ENCODE results near the gene DENND1A.

DENND1A gene

DNA sequence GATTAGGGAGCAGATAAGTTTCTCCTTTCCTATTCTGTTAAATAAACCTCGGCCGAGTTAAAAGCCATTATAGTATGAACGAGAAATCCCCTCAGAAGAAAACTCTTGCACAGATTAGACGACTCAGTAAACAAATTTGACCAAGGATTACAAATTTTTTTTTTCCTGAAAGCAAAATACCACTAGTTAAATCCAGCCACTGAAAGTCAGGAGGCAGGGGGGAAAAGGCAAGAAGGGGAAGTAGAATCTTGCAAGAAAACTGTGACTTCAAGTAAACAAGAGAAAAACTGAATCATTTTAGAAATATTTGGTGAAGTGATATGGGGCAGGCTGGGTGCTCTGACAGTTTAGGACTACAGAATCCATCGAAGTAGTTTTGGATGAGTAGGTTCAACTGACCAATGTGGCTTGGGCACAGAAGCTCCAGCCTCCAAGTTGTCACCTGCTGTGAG lies 251.0 kb downstream of the DENND1A start:
- DNase-seq = no peak

DNA sequence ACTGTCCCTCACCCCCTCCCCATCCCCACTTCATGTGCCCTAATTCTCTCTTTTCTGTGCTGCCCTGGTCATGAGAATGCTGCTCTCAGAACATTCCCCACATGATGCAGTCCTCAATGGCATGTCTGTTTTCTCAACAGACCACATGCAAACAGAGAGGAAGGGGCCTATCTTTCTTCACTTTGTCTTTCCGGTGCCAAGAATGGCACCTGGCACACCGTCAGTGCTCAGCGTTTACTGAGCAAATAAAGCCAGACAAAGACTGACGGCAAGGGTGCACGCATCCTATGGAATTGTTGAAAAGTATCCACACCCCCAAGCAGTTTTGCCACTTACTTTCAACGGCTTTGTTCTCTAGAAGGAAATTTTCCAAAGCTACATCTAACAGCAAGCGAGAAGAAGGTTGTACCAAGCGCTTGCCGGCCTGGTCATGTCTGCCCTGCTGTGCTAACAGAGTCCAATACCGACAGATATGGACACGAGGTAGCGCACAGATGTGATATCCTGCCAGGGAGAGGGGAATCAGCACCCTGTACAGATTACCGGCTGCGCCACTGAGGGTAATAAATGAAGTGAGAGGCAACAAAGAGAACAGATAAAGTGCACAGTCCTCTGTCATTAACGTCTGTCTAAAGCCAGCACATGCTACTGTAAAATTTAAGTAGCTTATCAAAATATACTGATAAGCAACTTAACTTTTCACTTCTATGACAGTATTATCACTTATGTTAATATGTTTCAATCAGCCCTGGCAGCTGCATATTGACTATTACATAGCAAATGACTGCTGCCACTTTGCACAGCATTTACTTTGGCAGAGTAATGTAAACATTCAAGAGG lies 251.7 kb downstream of the DENND1A start:
- DNase-seq = peak; percentile 91

GRCh38 chr9:123676869-123677268 lies 253.1 kb downstream of the DENND1A start:
- DNase-seq = no peak

DNA sequence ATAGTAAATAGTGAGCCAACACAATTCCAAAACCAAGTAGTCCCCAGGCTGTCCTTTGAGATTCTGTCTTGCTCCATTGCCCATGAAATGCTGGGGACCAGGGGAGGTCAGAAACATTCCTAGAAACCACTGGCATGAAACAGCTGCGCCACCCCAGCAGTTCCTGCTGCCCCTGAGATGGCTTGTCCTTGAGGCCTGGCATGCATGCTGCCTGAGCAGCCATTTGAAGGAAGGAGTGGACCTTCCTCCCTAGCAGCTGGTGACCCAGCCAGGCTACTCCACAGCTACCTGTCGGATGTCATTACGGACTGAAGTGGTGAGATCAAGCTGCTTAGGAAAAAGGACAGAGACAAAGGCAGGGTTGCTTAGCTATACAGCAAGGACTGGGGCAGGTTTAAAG lies 260.6 kb downstream of the DENND1A start:
- no peak for DNase-seq

GRCh38 chr9:123663529-123663928 lies 266.4 kb downstream of the DENND1A start:
- no peak for DNase-seq

- DNase-seq = no peak
Observed at GRCh38 chr9:123662057-123662776, 267.7 kb downstream of the DENND1A start.

GRCh38 chr9:123660691-123661466 lies 269.0 kb downstream of the DENND1A start:
- DNase-seq = no peak

DNA sequence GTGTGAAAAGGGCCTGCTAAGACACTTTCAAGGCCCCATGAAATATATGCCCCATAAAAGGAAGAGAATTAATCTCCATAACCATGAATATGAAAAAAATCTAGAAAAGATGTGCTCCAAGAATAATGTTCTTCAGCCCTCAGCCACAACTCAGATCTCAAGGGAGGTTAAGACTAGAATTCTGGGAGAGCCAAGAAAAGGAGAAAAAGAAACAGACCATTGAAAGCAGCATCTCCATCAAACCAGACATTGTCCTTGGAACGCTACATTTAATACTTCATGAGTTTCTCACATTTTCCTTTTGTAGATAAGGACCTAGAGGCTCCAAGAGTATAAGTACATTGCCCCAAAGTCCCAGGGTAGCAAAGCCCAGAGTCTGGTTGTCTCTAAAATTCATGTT lies 270.6 kb downstream of the DENND1A start:
- DNase-seq = no peak

DNA sequence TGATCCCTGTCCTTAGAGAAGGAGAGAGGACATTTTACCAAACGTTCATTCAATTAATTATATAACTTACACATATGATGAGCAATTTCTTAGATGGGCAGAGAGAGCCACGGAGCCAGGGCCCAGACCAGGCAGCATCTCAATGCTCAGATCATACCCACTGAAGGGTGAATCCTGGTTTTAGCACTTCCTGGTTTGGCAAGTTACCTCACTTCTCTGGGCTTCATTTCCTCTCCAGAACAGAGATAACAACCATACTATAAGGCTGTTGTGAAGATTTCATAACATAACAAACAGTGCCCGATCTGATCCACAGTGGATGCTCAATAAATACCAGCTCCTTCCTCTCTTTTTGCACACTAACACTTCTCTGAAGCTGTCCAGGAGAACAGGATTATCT lies 271.1 kb downstream of the DENND1A start:
- no peak for DNase-seq

DNA sequence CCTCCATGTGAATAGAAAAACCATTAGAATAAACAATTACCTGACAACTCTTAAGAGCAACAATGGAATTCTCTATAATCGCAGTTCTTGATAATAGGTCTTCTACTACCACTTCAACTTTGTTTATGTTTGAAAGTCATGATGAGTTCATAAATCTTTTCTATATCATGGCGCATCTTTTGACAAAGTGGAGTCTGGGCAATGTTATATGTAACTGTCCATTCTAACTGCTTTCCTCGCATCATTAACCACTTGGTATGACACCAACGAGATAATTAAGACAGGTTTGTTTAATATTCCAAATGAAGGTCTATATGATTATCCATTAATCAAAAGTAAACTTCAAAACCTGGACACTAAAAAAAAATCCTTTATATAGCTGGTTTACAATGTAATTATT lies 272.0 kb downstream of the DENND1A start:
- peak; percentile 68 for DNase-seq

DNA sequence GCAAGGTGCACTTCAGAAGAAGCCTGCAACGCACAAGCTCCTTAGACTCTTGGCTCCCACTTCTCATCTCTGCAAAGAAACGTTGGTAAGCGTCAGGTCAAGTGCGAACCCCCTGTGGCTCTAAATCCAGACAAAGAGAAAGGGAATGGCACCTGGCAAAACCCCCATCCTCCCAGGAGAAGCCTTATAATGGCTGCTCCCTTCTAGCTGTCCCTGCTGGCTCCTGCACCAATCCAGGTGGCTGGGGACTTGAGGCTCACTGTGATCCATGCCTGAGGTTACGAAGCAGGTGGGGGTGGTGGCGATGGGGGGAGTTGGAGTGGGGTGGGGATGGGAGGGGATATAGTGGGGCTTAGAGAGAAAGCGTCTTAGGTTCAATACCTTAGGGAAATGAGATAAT lies 272.8 kb downstream of the DENND1A start:
- no peak for DNase-seq

DNA sequence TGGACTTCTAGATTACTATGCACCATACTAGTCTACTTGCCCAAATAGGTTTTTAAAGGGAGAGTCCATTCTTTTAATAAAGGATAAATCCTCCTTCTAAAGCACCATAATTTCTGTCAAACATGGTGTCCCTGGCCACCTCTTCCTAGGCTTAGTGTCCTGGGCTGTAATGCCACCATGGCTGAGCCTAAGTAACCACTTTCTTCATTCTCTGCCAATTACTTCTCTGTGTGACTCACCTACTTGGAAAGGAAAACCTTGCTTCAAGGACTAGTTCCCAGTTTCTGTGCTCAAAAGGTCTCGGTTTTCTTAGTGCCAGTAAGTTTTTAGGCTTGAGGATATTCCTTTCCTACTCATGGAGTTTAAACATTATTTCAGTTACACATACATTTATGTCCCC lies 273.4 kb downstream of the DENND1A start:
- no peak for DNase-seq

- DNase-seq = no peak
Observed at GRCh38 chr9:123655681-123656423, 274.1 kb downstream of the DENND1A start.

DNA sequence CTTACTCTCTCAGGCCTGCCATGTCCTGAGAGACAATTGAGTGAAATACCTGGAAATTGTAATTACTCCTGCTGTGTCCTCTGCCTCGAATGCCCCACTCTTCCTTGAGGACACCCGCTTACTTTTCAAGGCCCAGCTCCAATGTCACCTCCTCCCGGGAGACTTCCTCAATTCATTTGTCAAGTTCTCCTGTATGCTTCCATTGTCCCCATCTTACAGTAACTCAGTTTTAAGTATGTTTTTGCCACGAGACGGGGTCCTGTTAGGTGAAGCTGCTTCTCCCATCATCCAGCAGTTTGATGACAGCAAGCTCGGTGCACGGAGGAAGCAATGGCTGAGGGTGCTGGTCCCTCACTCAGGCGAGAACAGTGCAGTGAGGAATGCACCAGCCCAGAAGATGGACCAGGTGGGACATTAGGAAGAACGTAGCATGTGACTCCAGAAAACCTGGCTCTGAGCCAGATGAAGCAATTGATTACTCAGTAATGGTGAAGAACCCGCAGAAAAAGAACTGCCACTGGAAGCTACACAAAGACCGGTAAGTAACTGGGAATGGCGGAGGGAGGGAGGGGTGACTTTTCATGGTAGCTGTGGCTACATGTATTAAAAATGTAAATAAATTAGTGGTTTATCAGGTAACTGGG lies 274.8 kb downstream of the DENND1A start:
- no peak for DNase-seq

GRCh38 chr9:123654218-123654993 lies 275.5 kb downstream of the DENND1A start:
- no peak for DNase-seq

- no peak for DNase-seq
Observed at GRCh38 chr9:123652416-123652815, 277.5 kb downstream of the DENND1A start.

- no peak for DNase-seq
Observed at GRCh38 chr9:123651871-123652270, 278.1 kb downstream of the DENND1A start.

- no peak for DNase-seq
Observed at GRCh38 chr9:123651273-123651672, 278.7 kb downstream of the DENND1A start.

DNA sequence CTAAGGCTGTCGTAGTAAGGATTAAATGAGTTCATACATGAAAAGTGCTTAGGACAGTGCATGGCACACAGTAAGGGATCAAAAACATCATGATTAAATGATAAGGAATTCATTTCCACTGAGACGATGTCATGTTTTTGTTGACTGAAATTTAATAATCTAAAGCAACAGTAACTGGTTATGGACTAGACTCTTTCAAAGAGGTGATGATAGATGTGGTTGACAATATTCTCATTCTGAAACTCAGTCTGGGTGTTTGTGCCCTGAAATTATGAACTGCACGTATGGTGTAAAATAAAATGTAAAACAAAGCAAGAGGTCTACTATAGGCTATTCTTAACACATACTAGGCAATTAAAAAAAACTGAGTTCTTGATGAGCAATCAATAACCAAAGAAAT lies 280.0 kb downstream of the DENND1A start:
- no peak for DNase-seq

- no peak for DNase-seq
Observed at GRCh38 chr9:123647145-123647544, 282.8 kb downstream of the DENND1A start.

DNA sequence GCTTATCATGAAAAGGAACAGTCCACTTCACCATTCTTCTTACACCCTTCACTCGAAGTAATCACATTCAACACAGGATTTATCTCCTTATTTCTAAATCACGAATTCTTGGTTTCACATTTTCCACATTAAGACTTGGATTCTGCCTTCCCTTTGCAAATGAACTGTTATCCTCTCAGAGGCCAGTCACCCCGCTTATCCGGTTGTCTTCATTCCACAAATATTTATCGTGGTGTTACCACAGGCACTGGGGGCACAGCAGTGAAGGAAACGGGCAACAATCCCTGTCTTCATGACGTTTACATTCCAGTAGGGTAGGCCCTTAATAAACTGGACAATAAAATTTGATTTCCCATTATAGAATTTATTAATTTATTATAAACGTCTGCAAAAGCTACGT lies 284.2 kb downstream of the DENND1A start:
- no peak for DNase-seq

Measured in NCI-H1105 treated with DMSO at 0.1 percent for 48 hours (cell line).